GM21786 (cell line): Measurements from ENCODE around the gene MDC1.

Source experiments
- ATAC-seq: cut with Tn5 transposase; IDR thresholded peaks from one replicate; pipeline ENCODE4 v1.9.1; 2021; ENCODE audit not compliant: unreplicated experiment

The MDC1 gene

DNA sequence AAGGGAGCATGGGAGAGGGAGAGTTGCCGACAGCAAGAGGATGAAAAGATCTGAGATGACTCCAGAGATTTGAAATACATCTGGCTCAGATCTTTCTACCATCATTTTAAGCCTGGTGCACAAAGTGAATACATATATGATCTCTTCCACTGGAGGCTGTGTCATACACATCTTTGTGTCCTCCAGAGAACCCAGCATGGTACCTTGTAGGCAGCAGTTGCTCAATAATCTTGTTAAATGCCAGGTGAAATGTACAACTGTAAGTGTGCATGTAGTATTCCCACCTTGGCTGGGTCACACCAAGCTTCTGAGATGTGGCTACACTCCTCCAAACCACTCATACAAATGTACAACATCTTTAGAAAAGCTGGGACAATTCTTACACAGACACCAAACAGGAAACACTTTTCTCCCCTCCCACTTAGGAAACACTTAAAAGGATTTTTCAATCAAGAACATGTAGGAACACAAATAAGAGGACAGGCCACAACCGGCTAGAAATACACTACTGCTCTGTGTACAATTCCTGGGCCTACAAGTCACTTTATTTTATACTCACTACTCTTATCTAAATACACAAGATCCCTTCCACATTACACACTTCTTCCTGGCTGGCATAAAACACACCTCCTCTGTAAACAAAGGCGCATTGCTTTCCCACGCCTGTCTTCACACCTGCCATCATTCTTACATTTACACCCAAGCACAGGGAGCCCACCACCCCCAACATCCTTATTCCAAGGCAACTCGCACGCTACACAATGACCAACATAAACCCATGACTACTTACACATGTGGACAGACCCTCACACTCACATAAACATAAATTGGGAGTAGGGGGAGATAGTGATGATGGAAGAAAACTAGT is 31.1 kb upstream of the MDC1 start:
- ATAC-seq: no peak

DNA sequence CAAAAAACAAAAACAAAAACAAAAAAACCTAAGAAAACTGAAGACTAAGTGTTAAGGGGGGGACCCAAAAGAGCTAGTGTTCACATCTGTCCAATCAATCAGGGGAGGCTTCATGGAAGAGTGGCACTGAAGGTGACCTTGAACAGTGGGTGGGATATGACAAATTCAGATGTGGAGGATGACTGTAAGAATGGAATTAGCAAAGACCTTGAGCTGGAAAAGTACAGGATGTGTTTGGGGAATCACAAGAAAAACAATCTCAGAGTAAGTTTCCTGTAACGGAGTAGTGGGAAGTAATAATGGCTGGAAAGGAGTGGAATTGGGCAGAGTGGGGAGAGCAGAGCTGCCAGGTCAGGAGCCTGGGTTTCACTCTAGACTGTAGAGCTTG is 30.2 kb upstream of the MDC1 start:
- ATAC-seq: no peak

DNA sequence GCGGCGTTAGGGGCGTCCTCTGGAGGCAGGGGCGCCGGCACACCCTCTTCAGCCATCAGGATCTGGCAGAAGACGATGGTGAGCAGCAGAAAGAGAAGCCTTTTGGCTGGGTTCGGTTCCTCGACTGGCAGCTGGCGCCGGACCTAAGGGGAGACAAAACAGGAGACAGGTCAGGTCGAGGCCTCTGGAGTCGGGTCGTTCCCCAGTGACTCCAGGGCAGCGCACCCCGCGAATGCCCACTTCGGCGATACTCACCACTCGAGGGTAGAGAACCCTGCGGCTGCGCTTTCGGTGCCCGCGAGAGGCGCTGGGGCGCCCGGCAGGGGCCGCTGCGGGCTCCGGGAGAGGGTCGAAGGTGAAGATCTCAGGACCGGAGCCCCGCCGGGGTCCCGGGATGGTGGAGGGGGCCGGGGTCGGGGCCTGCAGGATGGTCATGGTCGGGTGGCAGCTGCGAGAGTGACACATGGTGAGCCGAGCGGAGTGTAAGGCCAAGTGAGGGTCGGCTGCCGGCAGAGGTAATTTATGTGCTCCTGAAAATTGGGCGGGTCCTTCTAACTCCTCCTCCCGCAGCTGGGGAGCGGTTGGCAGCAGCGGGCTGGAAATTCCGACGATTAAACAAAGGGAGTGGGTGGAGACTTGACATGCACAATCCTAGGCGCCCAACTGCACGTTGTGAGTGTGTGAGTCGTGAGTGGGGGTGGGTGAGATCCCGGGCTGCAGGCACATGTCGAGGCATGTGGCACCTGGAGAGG is 27.1 kb upstream of the MDC1 start, which contains the start of gene IER3:
IER3 (minus strand) TSS at position 494 of the 752 bp plus-strand sequence; CDS start at position 465, 29 bp downstream.
- no peak for ATAC-seq

DNA sequence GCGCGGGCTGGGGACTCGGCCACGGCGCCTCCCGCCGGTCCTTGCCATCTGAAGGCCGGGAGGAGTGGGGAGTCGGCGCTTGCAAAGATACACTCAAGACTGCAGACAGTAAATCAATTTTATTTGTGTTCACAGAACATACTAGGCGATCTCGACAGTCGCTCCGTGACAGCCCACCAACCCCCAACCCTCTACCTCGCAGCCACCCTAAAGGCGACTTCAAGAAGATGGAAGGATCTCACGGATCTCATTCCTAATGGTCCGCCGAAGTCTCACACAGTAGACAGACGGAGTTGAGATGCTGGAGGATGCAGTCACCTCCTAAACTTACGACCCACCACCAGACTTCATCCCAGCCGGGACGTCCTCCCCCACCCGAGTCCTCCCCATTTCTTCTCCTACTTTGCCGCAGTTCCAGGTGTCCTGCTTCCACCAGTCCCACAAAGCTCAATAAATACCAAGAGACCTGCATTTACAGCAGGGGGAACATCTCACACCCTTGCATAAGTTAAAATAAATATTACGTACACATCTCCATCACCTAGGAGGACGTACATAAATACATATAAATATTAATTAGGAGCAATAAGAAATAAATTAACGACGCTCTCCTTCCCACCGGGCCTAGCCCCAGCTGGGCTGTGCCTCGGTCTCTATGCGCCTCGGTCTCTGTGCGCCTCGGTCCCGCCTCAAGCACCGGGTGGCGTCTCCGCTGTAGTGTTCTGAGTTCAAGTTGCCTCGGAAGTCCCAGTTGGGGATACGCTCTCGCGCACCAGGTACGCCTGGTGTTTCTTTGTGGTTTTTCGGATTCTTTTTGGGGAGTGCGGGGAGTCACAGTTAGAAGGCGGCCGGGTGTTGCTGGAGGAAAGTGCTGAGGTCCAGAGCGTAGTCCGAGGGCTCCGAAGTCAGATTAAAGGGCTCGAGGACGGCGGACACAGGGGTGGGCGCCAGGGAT is 26.3 kb upstream of the MDC1 start:
- ATAC-seq: no peak

DNA sequence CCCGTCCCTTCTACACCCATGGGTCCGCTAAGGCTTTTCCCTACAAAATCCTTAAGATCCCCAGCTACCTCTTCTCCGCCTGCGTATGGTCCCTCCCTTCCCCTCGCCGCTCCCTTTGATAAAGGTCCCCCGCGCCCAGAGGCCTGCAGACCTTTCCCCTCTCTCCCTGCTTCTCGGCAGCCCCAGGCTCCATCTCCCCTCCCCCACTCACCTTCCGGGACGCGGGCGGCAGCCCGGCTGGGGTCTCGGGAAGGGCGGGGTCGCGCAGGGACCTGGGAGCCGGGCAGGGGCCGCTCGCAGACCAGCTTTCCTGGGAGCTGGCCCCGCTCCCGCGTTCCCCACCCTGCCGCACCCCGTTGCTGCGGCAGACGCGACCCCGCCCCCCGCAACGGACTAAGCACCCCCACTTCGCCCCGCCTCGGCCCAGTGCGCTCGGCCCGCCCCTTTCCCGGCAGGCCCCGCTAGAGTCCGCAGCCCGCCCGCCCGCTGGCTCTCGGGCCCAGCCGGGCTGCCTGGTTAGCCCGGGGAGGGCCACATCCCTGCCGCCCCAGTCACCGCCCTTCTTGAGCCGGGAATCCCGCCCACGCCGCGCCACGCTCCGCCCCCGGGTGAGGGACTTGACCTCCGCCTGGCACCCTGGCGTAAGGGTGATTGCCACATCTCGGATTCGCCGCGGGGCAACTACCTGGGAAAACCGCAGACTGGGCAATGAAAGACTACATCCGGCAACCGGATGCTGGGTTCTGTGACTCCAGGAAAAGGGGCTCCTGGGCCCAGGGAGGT is 25.4 kb upstream of the MDC1 start, which contains the start of gene FLOT1:
FLOT1 (minus strand) TSS at position 372 of the 783 bp plus-strand sequence. CDS start 498 bp downstream, outside the sequence.
- ATAC-seq: peak; percentile 69

DNA sequence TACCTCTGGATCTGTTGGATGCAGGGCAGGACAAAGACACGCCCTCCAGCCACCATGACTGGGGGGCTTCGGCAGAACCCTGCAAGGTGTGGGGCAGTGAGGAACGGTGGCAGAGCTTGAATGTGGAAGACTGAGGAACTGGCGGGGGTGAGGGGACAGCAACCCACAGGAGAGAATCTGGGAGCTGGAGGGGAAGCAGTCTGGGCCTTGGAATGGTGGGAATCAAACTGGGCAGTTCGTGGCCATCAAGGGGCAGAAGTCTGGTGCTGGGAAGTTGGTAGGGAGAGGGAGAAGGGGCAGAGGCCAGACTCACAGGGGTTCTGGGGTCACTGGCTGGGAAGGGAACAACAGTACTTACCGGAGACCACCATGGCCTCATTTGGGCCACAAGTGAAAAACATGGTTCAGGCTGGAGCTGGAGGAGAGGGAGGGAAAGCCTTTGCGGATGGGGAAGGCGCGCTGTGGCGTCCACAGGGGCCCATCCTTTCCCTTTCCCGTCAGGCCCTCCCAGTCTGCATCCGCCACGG is 24.8 kb upstream of the MDC1 start:
- ATAC-seq: no peak

DNA sequence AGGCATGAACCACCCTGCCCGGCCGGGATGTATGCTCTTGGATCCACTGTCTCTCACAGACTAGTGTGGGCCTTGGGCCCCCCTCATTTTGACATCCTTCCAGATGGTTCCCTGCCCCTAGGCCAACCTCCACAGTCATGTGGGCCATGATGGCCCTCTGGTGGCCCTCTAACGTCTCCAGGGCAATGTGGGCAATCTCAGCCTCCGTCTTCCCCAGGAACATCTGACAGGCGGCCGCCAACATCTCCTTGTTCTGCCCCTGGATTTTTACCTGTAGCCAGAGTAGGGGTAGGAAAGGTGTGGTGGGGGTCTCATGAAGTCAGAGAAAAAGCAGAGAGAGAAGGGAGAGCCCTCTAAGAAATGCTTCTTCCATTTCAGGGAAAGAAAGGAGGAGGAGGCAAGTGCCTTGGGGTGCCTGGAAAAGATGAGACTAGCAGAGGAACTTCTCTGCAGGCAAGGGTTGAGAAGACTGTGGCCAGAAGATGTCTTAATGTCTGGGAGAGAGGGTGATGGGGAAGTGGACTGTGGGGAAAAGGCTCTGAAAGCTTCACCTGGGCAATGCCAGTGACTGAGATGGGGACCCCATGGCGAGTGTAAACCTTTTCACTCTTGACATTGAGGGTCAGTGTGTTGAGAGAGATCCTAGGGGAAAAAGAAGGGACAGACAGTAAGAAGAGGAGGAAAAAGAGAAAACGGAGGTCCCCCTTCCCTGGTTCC is 24.1 kb upstream of the MDC1 start:
- ATAC-seq: no peak

DNA sequence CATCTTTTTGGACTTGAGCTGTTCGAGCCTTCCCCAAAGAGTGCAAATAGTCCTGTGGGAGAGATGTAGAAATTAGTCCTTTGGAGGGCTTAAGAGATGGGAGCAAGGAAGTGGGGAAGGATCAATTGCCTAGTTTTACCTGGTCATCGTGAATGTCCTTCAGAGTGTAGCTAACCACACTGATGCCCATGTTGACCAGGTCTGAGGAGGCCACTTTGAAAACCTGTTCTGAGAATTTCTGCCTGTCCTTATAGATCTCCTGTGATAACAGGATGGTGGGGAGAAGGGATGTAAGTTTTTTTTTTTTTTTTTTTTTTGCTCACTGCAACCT is 23.4 kb upstream of the MDC1 start:
- no peak for ATAC-seq

DNA sequence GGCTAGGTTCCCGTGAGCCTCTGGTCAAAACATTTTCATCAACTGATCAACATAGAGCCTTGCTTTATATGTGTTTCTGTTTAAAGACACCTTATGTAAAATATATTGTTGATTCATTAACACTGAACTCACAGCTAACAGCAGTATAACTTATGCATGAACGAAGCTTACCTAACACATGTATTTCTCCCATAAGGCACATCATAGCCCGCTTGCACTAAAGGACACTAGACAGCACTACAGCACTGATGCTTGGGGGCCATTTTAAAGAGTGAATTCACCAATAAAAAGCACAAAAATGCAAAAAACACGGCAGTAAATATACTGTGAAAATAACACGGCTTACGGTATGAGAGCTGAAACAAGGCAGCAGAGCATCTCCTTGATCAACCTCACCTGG is 21.5 kb upstream of the MDC1 start:
- ATAC-seq: no peak

DNA sequence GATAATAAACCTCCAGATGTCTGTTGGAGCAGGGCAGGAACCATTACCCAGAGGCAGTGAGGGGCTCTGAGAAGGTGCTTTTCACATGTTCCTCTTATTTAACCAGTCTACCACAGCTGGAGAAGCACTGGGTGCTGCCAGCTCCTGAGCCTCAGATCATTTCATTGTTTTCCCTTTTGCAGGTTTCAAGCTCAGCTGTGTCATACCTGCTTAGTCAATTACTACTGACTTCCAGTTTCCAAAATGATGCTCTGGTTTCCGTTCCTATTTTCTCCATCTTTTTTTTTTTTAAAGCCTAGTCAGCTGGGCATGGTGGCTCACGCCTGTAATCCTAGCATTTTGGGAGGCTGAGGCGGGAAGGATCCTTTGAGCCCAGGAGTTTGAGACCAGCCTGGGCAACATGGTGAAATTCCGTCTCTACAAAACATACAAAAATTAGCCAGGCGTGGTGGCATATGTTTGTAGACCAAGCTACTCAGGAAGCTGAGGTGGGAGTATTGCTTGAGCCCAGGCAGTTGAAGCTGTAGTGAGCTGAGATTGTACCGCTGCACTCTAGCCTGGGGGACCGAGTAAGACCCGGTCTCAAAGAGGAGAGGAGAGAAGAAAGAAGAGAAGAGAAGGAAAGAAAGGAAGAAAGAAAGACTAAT is 18.7 kb upstream of the MDC1 start:
- ATAC-seq: peak; percentile 37

DNA sequence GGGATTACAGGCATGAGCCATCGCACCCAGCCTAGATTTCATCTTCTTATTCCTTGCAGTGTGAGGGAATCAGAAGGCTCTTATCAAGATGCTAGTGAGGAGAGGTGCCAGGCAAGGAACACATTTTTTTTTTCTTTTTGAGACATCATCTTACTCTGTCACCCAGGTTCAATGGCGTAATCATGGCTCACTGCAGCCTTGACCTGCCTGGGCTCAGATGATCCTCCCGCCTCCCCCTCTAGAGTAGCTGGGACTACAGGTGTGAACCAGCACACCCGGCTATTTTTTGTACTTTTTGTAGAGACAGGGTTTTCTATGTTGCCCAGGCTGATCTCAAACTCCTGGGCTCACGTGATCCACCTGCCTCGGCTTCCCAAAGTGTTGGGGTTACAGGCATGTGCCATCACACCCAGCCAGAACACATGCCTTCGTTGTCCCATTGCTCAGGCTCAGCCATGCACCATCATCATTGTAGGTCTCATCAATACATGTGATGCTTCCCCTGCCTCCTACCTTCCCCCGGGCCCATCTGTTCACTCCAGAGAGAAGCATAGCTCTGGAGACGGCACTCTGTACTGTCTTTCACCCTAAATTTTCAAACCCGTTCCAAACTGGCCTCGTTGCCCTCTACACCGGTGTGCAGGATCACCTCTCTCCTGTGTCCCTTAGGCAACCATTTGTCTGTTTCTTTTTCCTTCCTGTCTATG is 15.3 kb upstream of the MDC1 start:
- no peak for ATAC-seq

DNA sequence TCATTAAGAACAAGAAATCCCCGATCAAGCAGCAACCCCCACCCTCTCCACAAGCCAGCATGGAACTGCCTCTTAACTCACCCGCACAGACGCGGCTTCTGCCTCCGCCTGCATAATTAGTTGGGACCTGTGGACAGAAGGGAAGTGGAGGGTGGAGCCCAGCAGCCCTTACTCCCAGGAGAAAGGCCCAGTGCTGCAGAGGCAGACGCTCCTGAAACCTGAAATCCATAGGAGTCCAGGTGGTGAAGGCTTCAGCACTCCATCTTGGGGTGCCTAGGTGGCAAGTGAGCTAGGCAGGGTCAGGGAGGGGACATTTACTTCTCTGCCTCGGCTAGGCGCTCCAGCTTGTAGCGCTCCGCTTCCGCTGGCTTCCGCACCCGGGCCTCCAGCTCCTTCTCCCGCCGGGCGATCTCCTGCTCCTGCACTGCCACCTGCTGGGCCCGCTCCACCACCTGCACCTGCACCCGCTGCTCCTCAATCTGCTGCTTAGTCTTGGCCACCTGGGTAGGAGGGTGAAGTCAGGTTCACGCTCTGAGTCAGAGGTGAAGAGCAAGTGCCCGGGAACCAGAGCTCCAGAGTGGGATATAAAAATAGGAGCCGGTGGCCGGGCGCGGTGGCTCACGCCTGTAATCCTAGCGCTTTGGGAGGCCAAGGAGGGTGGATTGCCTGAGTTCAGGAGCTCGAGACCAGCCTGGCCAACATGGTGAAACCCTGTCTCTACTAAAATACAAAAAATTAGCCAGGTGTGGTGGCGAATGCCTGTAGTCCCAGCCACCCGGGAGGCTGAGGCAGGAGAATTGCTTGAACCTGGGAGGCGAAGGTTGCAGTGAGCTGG is 13.7 kb upstream of the MDC1 start:
- ATAC-seq: peak; percentile 66

DNA sequence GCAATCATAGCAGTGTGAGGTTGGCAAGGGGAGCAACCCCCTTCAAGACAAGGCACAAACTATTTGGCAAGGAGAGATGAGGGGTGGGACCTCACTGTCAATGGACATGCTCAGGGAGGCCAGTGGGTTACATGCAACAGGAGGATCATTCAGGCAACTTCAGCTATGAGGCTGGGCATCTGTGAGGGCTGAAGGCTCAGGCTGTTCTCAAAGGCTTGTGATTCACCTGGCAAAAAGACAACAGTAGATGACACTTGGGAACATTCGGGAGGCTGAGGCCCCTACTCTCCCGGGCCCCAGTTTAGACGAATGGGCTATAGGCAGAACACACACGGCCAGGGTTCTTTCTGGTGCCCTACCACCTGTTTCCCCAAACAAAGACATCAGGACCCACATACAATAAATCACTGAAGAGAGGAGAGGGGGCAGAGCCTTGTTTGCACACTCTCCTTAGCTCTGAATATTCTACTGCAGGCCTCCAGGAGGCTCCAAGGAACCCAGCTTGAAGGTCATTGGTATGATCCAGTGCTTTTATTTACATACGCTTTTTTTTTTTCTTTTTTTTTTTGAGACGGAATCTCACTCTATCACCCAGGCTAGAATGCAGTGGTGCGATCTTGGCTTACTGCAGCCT is 11.0 kb upstream of the MDC1 start:
- ATAC-seq: no peak

DNA sequence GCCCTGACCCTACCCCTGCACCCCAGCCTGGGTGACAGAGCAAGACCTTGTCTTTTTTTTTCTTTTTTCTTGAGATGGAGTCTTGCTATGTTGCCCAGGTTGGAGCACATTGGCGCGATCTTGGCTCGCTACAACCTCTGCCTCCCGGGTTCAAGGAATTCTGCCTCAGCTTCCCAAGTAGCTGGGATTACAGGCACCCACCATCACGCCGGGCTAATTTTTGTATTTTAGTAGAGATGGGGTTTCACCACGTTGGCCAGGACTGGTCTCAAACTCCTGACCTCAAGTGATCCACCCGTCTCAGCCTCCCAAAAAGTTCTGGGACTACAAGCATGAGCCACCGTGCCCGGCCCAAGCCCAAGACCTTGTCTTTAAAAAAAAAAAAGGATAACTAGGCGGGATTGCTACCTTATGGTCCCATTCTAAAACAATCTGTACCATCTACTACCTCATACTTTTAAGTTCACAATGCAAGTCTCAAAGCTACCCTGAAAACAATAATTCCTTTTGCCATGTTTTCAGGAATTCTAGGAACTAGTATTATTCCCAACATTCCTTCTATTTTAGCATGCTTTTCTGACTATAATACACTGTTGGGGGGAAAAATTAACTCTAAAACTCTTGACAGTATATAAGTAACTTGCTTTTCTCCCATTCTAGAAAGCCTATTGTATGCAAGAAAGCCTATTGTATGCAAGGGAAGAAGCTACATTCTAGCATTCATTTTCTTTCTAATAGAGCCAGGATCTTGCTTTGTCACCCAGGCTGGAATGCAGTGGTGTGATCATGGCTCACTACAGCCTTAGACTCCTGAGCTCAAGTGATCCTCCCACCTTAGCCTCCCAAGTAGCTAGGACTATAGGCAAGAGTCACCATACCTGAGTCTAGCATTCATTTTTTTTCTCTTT is 9.7 kb upstream of the MDC1 start:
- ATAC-seq: no peak

DNA sequence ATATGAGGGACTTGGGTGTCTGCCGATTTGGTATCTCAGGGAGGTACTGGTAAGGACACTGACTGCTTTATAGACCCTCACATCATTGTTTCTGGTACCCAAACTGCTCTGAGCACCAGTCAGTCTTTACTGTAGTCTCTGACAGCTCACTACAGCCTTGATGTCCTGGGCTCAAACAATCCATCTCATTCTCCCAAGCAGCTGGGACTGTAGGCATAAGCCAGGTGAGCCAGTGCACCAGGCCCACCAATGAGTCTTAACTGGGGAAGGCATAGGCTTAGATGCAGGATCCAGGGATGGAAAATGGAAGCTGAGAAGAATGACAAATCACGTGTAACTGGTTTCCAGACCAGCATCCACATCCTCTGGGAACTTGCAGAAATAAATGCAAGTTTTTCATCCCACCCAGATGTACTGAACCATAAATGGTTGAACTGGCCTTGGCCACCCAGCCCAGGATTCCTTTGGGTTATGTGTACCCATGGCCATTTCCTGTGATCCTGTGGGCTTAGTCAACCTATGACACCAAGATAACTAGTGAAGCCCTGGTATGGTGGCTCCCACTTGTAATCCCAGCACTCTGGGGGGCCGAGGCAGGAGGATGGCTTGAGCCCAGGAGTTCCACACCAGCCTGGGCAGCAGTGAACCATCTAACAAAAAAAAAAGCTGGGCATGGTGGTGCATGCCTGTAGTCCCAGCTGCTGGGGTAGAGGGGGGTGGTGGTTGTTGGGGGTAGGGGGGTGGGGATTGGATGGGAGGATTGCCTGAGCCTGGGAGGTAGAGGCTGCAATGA is 8.8 kb upstream of the MDC1 start:
- ATAC-seq: no peak
